Urinary bladder (tissue), 4 donors: Measurements from ENCODE around the gene CHPT1. TPM values are rescaled to one million over a fixed set of nuclear protein-coding genes. Genes with fewer than 3 reads are reported as not detected.
"Not testable (repeated sequence)": the region's sequence is repeated elsewhere in the genome, so short reads cannot be mapped to it uniquely, and the experiment has no call there.

ENCODE experiments used
- DNase-seq: peaks from one replicate; pipeline ENCODE4 v3.0.0-alpha.2; 2015; ENCODE audit errors: extremely low spot score
- H3K27ac ChIP-seq: one replicate; pipeline ENCODE4 v1.5.1; 2013; ENCODE audit warnings: low read depth, mild to moderate bottlenecking, moderate library complexity
- H3K36me3 ChIP-seq: one replicate; pipeline ENCODE4 v1.6.1; 2013; ENCODE audit warnings: mild to moderate bottlenecking, moderate library complexity; ENCODE audit not compliant: insufficient read depth
- H3K4me1 ChIP-seq: one replicate; pipeline ENCODE4 v1.6.1; 2013; ENCODE audit warnings: mild to moderate bottlenecking, moderate library complexity; ENCODE audit not compliant: insufficient read depth
- H3K4me3 ChIP-seq: one replicate; pipeline ENCODE4 v1.5.1; 2013; ENCODE audit warnings: low read depth, low read length
- WGBS: extraction: QIAGEN DNeasy Blood & Tissue Kit; methylation state at CpG from one replicate; pipeline ENCODE4 v1.1.7; 2013; 5-methylcytosine and 5-hydroxymethylcytosine counted together
- polyA plus RNA-seq: library from polyadenylated mRNA; stranded (reverse); fragments of 200-250 nt; gene quantifications from one replicate; pipeline ENCODE4 v1.2.3, GENCODE V29; 2013
- total RNA-seq: library from RNA; depleted of rRNA; stranded (reverse); fragments of >200 nt; gene quantifications from one replicate; pipeline ENCODE4 v1.2.3, GENCODE V29; 2014
- donor health status: healthy with polysubstance abuse.
- donor health status: healthy.

The CHPT1 gene
- total and polyA plus RNA-seq, 2 donors = 41.4 to 42.1 TPM

GRCh38 chr12:101670007-101670671, 27.3 kb upstream of the CHPT1 start:
- Histone ChIP-seq H3K4me3 (no peak overlapping the region), H3K27ac (no peak overlapping the region), H3K36me3 (no peaks in the 10 kb centered on the region), H3K4me1 (no peaks in the 10 kb centered on the region)
- DNase-seq = no peak
- 60% methylated on average over 6 of the region's 6 CpGs for WGBS

- no peaks in the 10 kb centered on the region for H3K36me3 ChIP-seq
- H3K4me1 ChIP-seq = no peaks in the 10 kb centered on the region
- 71% methylated on average over 6 of the region's 6 CpGs for WGBS
- DNase-seq = no peak
- H3K27ac ChIP-seq = no peak overlapping the region
- H3K4me3 ChIP-seq = no peak overlapping the region
Measured at GRCh38 chr12:101671157-101671791, 26.2 kb upstream of the CHPT1 start.

GRCh38 chr12:101671833-101672232, 25.6 kb upstream of the CHPT1 start:
- H3K4me1 ChIP-seq = no peaks in the 10 kb centered on the region
- 83% methylated on average over 4 of the region's 4 CpGs for WGBS
- H3K27ac ChIP-seq = no peak overlapping the region
- DNase-seq = no peak
- H3K36me3 ChIP-seq = no peaks in the 10 kb centered on the region
- no peak overlapping the region for H3K4me3 ChIP-seq

GRCh38 chr12:101675555-101675954, 21.9 kb upstream of the CHPT1 start:
- DNase-seq = no peak
- Histone ChIP-seq H3K4me3 (no peak overlapping the region), H3K27ac (no peak overlapping the region), H3K36me3 (no peaks in the 10 kb centered on the region), H3K4me1 (no peaks in the 10 kb centered on the region)
- WGBS = 90% methylated on average over 2 of the region's 2 CpGs

- H3K4me1 ChIP-seq, H3K27ac ChIP-seq, H3K36me3 ChIP-seq, H3K4me3 ChIP-seq, DNase-seq: not testable (repeated sequence)
- WGBS = 62% methylated on average over 3 of the region's 3 CpGs
Measured at GRCh38 chr12:101676497-101676896, 20.9 kb upstream of the CHPT1 start.

- no peaks in the 10 kb centered on the region for H3K4me1 ChIP-seq
- no peak overlapping the region for H3K4me3 ChIP-seq
- no peak for DNase-seq
- H3K36me3 ChIP-seq = no peaks in the 10 kb centered on the region
- H3K27ac ChIP-seq = no peak overlapping the region
Measured at GRCh38 chr12:101678081-101678480, 19.4 kb upstream of the CHPT1 start.

GRCh38 chr12:101680240-101680639, 17.2 kb upstream of the CHPT1 start:
- Histone ChIP-seq H3K4me1 (no peaks in the 10 kb centered on the region), H3K27ac (no peak overlapping the region), H3K4me3 (no peak overlapping the region), H3K36me3 (no peaks in the 10 kb centered on the region)
- DNase-seq = no peak
- 79% methylated on average over 3 of the region's 3 CpGs for WGBS

GRCh38 chr12:101680647-101681046, 16.8 kb upstream of the CHPT1 start:
- no peak overlapping the region for H3K4me3 ChIP-seq
- H3K4me1 ChIP-seq = no peaks in the 10 kb centered on the region
- no peaks in the 10 kb centered on the region for H3K36me3 ChIP-seq
- no peak overlapping the region for H3K27ac ChIP-seq
- no peak for DNase-seq

GRCh38 chr12:101681627-101682026, 15.8 kb upstream of the CHPT1 start:
- H3K36me3 ChIP-seq, H3K4me3 ChIP-seq, DNase-seq, H3K4me1 ChIP-seq, H3K27ac ChIP-seq: not testable (repeated sequence)
- WGBS = 63% methylated on average over 6 of the region's 6 CpGs

GRCh38 chr12:101685092-101685491, 12.3 kb upstream of the CHPT1 start:
- 86% methylated on average over 1 of the region's 1 CpG for WGBS
- H3K4me1 ChIP-seq = no peaks in the 10 kb centered on the region
- H3K27ac ChIP-seq = no peak overlapping the region
- DNase-seq = no peak
- no peaks in the 10 kb centered on the region for H3K36me3 ChIP-seq
- H3K4me3 ChIP-seq = no peak overlapping the region

- 85% methylated on average over 1 of the region's 1 CpG for WGBS
- no peak for DNase-seq
- H3K4me1 ChIP-seq = no peaks in the 10 kb centered on the region
- no peak overlapping the region for H3K4me3 ChIP-seq
- H3K36me3 ChIP-seq = no peaks in the 10 kb centered on the region
- H3K27ac ChIP-seq = no peak overlapping the region
Measured at GRCh38 chr12:101686176-101686575, 11.3 kb upstream of the CHPT1 start.

GRCh38 chr12:101690544-101691098, 6.8 kb upstream of the CHPT1 start:
- no peaks in the 10 kb centered on the region for H3K4me1 ChIP-seq

GRCh38 chr12:101691503-101692096, 5.8 kb upstream of the CHPT1 start:
- no peak for DNase-seq
- H3K36me3 ChIP-seq = no peaks in the 10 kb centered on the region
- peaks cover 1% of the 10 kb centered on the region for H3K4me1 ChIP-seq
- H3K4me3 ChIP-seq = no peak overlapping the region
- WGBS = 90% methylated on average over 1 of the region's 1 CpG
- H3K27ac ChIP-seq = no peak overlapping the region

More at GRCh38 chr12:101690544-101691098, 6.8 kb upstream of the CHPT1 start:
- no peak for DNase-seq
- 58% methylated on average over 3 of the region's 3 CpGs for WGBS
- Histone ChIP-seq H3K36me3 (no peaks in the 10 kb centered on the region), H3K27ac (no peak overlapping the region), H3K4me3 (no peak overlapping the region)

- no peak overlapping the region for H3K27ac ChIP-seq
- peaks cover 1% of the 10 kb centered on the region for H3K4me1 ChIP-seq
- H3K4me3 ChIP-seq = no peak overlapping the region
- no peaks in the 10 kb centered on the region for H3K36me3 ChIP-seq
- DNase-seq = no peak
- 88% methylated on average over 2 of the region's 2 CpGs for WGBS
Measured at GRCh38 chr12:101694297-101694848, 3.1 kb upstream of the CHPT1 start.
